Lower leg skin (tissue), 3 donors: Measurements from ENCODE around the gene ADCY10.

Source experiments
- POLR2A ChIP-seq, 2 donors: fragments of 450-650 bp; IDR thresholded peaks; one replicate each; pipeline ENCODE4 v1.6.1; 2016 to 2017; ENCODE audit warnings: antibody characterized with exemption in 2 of 2, mild to moderate bottlenecking in 1 of 2, moderate library complexity in 1 of 2
- TF ChIP-seq, protein P1 (sequence below), 3 donors: fragments of 450-650 bp; IDR thresholded peaks; one replicate each; pipeline ENCODE4 v1.5.1; 2016; ENCODE audit warnings: antibody characterized with exemption in 3 of 3, mild to moderate bottlenecking in 3 of 3, moderate library complexity in 2 of 3

DNA sequence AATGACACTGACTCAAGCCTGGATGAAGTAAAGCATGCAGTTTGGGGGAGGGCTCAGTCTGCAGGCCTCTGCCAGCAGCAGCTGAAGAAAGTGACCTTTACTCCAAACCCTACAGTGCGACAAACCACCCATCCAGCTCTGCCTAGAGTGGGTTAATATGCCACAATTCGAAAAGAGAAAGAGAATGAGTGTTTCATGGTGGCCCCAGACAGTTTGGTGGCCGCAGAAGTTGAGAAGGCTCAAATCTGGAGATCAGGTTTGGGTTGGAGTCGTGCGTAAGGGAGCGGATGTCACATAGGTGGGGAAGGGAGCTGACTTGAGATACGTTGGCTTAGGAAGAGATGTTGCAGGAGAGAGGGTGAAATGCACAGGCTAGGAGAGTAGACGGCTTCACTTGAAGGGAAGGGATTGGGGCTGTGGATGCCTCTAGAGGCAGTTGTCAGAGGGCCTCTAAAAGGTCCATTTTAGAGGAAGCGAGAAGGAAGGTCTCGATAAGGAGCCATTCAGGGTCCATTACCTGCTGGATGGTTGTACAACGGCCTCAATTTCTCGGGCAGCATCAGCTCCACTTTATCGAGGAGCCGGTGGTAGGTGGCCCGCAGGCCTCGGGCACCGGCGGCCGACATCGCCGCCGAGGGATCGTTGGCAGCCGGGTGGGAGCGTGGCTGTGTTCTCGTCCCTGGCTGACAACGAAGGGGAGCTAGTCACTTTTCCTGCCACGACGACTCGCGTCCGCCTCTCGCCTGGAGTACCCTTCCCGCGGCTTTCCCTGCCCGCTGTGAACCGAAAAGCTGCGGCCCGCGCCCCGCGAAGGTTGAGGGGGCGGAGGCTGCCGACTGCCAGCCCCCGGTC is 21.5 kb upstream of the ADCY10 start:
- TF ChIP-seq, protein P1, sequence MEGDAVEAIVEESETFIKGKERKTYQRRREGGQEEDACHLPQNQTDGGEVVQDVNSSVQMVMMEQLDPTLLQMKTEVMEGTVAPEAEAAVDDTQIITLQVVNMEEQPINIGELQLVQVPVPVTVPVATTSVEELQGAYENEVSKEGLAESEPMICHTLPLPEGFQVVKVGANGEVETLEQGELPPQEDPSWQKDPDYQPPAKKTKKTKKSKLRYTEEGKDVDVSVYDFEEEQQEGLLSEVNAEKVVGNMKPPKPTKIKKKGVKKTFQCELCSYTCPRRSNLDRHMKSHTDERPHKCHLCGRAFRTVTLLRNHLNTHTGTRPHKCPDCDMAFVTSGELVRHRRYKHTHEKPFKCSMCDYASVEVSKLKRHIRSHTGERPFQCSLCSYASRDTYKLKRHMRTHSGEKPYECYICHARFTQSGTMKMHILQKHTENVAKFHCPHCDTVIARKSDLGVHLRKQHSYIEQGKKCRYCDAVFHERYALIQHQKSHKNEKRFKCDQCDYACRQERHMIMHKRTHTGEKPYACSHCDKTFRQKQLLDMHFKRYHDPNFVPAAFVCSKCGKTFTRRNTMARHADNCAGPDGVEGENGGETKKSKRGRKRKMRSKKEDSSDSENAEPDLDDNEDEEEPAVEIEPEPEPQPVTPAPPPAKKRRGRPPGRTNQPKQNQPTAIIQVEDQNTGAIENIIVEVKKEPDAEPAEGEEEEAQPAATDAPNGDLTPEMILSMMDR (IDR thresholded peaks at IDR 0.05): no peak
- TF ChIP-seq POLR2A (IDR thresholded peaks at IDR 0.05): no peak
